GM10847 (cell line): ENCODE results near the gene KIRREL3.

Experiments used
- POLR2A ChIP-seq: IDR thresholded peaks from 2 replicates; pipeline ENCODE4 v1.6.1; 2011; ENCODE audit not compliant: insufficient read length; ENCODE audit errors: extremely low read depth

KIRREL3 gene

DNA sequence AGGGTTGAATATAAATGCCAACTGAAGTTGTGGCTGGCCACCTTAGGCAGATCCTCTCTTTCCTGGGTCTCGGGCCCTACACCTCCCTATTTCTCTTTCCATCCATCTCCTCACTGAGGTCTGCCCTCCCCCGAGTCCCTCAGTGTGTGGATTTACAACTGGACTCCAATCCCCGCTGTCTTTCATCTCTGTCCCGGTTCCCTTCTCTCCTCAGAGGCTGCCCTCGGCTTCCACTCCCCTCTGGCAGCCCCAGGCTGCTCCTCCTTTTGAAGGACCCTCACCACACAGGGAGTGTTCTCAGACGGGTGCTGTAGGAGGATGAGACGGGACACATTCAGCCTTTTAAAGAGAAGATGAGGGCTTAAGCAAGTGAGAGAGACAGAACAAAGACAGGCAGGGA is 478.0 kb downstream of the KIRREL3 start:
- no peak for TF ChIP-seq POLR2A

GRCh38 chr11:126522152-126522551 is 478.4 kb downstream of the KIRREL3 start:
- TF ChIP-seq POLR2A, result no peak

GRCh38 chr11:126521196-126521595 is 479.4 kb downstream of the KIRREL3 start:
- no peak for TF ChIP-seq POLR2A

DNA sequence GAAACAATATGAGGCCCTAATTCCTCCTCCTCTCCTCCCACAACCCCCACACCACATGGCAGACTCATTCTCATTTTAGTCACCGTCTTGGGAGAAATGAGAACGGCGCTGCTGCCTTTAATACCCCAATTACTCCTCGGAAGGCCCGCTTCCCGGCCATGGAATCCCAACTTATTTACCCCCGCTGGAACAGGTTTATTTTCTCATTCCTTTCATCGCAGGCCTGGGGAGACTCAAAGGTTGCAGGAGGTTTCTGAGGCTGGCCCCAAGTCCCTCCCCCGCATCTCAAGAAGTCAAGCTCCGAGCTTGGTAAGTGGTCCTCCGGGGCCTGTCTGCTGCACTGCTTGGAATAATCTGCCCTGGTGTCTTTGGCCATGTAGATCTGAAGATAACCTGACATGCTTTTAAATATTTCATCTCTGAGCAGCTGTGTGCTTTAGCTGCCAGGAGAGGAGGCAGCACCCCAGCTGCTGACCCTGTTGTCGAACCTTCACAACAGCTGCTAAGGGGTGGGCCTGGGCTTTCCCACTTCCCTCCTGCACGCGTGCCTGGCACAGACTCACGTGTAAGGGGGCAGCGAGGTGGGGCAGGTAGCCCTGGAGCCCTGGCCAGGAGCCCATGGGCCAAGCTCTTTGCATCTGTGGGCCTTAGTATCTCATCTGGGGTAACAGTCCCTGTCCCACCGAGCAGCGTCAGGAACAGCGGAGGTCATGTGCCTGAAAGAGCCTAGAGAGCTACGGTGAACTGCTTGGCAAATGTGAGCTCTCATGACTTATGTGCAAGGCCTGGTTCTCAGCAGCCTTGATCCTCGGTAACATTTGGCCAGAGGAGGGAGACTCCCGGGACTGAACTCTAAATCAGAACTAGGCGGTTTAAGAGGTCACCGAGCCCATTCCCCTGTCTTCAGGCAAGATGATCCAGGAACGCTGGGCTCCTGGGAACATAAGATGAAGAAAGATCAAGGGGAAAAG is 480.5 kb downstream of the KIRREL3 start:
- no peak for TF ChIP-seq POLR2A

DNA sequence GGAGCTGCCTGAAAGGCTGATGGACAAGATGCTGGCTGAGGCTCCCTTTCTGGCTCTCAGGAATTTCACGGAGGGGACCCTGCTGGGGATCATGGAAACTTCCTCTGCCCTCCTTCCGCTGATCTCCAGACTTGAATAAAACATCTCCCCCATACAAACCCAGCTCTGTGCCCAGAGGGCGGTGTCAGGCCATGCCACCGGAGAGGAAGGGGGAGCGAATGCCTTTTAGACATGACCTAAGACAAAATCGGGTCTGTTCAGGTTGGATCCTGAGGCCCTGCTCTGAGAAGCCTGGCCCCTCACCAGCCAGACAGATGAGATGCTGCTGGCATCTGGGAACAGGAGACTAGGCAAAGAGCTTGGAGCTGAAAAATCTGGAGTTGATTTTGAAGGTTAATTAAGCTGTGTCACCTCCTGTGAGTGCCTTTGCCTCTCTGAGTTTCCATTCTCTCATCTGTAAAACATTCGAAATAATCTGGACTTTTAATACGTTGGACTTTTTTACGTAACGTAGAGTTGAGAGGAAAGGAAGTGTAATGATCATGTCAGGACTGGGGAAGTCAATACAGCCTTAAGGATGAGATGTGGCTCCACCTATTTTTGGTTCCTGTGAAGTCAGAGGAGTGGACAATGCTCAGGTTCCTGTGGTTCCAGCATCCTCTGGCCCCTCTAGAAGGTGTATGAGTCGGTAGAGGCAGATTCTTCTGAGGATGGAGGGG is 481.4 kb downstream of the KIRREL3 start:
- no peak for TF ChIP-seq POLR2A

DNA sequence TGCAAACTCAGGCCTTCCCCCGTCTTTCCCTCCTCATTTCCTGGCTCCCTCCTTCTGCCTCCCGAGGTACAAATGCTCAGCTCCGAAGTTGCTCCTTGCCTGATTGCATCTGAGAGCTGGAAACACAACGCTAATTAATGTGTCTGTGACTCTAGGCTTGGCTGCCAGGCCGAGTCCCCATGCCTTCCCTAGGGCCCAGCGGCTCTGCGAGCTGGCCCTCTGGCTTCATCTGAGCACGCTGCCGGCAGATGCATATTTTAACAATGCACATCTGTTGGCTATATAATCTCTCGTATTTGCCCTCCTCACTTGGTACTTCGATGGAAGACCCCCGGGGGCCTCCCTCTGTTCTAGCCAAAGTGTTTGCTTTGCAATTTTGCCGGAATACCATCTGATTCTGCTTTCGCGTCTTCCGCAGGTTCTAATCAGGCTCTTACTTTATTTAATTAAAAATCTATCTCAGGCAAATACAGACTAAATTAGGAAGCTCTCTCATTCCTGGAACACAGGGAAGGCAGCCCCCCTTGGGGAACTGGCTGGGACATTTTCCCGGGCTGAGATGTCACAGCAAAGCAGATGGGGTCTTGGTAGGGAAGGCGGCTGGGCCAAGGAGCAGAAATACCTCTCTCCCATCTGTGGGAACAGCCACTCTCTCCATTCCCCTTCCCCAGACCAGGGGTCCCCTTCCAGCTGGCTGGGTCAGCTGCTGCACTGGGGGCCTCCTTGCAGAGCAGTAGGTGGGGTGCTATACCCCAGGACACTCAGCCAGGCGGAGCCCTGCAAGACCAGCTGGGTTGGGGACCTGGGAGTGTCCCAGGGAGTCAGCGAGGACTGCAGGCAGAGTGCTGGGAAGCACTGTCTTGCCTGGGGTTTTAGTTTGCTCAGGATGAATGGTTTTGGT is 482.2 kb downstream of the KIRREL3 start:
- no peak for TF ChIP-seq POLR2A

DNA sequence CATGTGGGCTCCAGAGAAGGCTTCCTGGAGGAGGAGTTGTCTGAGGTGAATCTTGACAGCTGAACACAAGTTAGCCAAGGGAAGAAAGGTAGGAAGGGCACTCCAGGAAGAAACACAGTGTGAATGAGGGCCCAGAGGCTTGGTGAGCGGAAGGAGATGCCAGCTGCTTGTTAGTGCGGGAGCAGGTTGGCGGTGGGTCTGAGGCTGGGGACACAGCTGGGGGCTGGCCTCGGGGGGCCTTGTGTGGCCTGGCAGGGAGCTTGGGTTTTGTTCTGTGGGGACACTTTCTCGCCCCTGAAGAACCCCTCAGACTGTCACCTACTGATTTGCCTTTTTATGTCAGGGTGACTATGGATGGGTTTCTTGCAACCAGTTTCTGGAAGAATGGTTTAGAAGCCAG is 485.1 kb downstream of the KIRREL3 start:
- TF ChIP-seq POLR2A, result no peak

DNA sequence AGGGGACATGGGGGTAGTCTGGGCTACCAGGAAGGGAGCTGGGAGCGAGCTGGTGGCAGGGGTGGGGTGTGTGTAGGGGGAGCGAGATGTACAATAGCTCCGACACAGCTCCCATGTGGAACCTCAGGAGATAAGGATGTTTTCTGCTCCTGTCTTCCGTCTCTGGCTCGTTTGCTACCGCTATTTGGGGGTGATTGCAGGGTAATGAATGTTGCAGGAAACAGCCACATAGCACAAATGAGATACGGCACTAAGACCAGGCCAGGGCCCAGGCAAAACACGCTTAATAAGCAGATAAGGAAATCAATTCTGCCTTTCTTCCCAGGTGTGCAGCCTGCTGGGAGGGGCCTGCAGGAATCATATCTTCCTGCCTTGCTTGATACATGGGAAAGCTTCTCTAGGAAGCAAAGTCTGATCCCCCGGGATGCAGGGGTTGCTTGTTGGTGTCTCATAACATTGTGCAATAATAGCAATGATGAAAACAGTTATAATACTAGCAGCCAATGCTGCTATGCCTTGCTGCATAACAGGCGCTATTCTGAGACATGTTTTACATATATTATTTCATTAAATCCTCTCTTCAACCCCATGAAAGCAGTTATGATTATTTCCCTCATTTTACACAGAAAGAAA is 486.4 kb downstream of the KIRREL3 start:
- TF ChIP-seq POLR2A, result no peak

- no peak for TF ChIP-seq POLR2A
Measured at GRCh38 chr11:126512741-126513715, 487.5 kb downstream of the KIRREL3 start.

GRCh38 chr11:126512251-126512650 is 488.3 kb downstream of the KIRREL3 start:
- TF ChIP-seq POLR2A, result no peak

GRCh38 chr11:126511475-126512115 is 489.0 kb downstream of the KIRREL3 start:
- TF ChIP-seq POLR2A, result no peak

DNA sequence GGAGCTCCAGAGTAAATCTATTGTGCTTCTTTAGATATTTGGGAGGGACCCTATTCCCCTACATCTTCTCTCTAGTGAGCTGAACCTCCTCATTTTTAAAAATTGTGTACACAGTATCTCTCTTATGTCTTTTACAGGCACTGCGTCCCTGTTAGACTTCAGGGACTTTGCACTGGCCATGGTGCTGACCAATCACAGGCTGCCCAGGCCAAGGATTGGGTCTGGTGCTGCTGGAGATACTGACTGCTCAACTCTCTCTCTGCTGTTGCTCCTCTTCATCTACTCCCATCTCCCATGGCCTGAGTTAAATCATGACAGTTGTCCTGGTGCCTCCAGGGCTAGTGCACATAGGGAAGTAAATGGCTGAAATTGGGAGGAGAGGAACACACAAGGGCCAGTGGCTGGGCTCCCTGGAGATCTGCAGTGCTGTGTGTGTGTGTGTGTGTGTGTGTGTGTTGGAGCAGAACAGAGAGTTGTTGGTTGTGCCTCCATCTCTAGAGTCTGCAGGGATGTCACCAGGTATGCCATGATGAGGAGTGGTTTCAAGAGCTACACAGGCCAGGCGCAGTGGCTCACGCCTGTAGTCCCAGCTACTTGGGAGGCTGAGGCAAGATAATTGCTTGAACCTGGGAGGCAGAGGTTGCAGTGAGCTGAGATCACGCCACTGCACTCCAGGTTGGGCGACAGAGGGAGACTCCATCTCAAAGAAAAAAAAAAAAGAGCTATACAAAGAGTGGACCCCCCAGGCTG is 489.8 kb downstream of the KIRREL3 start:
- no peak for TF ChIP-seq POLR2A

GRCh38 chr11:126507646-126508045 is 492.9 kb downstream of the KIRREL3 start:
- TF ChIP-seq POLR2A, result no peak

GRCh38 chr11:126506789-126507188 is 493.8 kb downstream of the KIRREL3 start:
- no peak for TF ChIP-seq POLR2A
